Thoracic aorta (tissue), 2 donors: ENCODE measurements around the gene METTL4. TPM values are rescaled to one million over a fixed set of nuclear protein-coding genes. Genes with fewer than 3 reads are reported as not detected.

ENCODE experiments used
- ATAC-seq: fragments of 150-250 bp; one replicate; pipeline ENCODE4 v1.8.0; 2017; ENCODE audit warnings: low read depth; ENCODE audit not compliant: insufficient number of reproducible peaks, low FRiP score
- DNase-seq: peaks from one replicate; pipeline ENCODE4 v3.0.0-alpha.2; 2020; ENCODE audit warnings: low spot score
- H3K27ac ChIP-seq, 2 donors: fragments of 200-600 bp; sonication (generic); 1 replicate in 1 of 2; 2 replicates in 1 of 2; pipeline ENCODE4 v1.5.1; 2016; ENCODE audit warnings: mild to moderate bottlenecking in 2 of 2, moderate library complexity in 2 of 2
- H3K27me3 ChIP-seq: fragments of 200-600 bp; sonication (generic); replicated peaks from 2 replicates; pipeline ENCODE4 v1.6.0; 2016; ENCODE audit warnings: mild to moderate bottlenecking; ENCODE audit not compliant: insufficient read depth
- H3K36me3 ChIP-seq: fragments of 200-600 bp; sonication (generic); one replicate; pipeline ENCODE4 v1.5.1; 2016
- H3K4me1 ChIP-seq, 2 donors: fragments of 200-600 bp; sonication (generic); 1 replicate in 1 of 2; 2 replicates in 1 of 2; pipeline versions ENCODE4 v1.5.1 to v1.6.0; 2016; ENCODE audit warnings: low read depth in 2 of 2, mild to moderate bottlenecking in 1 of 2; ENCODE audit not compliant: control insufficient read depth in 1 of 2
- H3K4me3 ChIP-seq: fragments of 200-600 bp; sonication (generic); 2 replicates; pipeline ENCODE4 v1.5.1; 2016; ENCODE audit warnings: mild to moderate bottlenecking
- H3K9me3 ChIP-seq: fragments of 200-600 bp; sonication (generic); 2 replicates; pipeline ENCODE4 v1.5.1; 2016
- total RNA-seq, 2 donors: library from RNA; depleted of rRNA; stranded (reverse); fragments of >200 nt; gene quantifications; one replicate each; pipeline versions ENCODE4 v1.1.0 to v1.2.3, GENCODE V29; 2016
- TF ChIP-seq, protein P1 (sequence below): fragments of 200-600 bp; sonication (generic); IDR thresholded peaks from one replicate; pipeline ENCODE4 v1.5.1; 2019; ENCODE audit warnings: antibody characterized with exemption

Gene METTL4
- total RNA-seq, 2 donors from 2014 or later: 8.3 to 12.2 TPM

DNA sequence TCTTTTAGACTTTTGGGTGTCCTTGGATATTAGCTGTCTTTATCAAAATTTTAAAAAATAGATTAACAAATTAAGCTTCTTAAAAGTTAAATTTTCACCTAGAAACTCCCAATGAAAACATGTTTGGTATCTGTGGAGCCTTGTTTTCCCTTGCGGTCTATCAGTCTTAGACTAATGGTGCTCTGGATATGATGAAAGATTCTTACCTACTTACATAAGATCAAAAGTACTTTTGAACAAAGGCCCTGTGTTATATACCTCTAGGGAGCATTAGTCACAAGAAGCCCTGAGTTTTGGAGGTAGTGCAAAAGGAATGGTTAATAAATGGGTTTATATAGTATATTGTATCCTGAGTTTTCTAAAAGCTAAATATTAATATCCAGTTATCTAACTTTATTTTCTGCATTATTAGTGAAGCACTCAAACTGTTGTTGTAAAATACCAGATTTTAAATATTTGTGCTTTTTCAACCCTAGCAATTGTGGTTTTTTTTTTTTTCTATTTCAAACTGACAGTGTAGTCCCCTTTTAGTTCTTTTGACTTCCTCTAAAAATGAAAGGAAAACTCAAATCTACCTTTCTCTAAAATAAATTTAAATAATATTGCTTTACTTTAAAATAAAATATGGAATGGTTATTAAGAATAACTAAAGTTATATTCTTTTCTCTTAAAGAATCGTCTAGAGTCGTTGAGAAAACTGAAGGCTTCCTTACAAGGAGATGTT is 18.2 kb upstream of the METTL4 start:
- TF ChIP-seq, protein P1, sequence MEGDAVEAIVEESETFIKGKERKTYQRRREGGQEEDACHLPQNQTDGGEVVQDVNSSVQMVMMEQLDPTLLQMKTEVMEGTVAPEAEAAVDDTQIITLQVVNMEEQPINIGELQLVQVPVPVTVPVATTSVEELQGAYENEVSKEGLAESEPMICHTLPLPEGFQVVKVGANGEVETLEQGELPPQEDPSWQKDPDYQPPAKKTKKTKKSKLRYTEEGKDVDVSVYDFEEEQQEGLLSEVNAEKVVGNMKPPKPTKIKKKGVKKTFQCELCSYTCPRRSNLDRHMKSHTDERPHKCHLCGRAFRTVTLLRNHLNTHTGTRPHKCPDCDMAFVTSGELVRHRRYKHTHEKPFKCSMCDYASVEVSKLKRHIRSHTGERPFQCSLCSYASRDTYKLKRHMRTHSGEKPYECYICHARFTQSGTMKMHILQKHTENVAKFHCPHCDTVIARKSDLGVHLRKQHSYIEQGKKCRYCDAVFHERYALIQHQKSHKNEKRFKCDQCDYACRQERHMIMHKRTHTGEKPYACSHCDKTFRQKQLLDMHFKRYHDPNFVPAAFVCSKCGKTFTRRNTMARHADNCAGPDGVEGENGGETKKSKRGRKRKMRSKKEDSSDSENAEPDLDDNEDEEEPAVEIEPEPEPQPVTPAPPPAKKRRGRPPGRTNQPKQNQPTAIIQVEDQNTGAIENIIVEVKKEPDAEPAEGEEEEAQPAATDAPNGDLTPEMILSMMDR: no peak
- no peaks in the 10 kb centered on the region for H3K4me1 ChIP-seq
- H3K36me3 ChIP-seq: no peaks in the 10 kb centered on the region
- no peaks in the 10 kb centered on the region for H3K9me3 ChIP-seq
- no peak overlapping the region for H3K27ac ChIP-seq
- DNase-seq (no peak), ATAC-seq (no peak)
- H3K27me3 ChIP-seq: no peaks in the 10 kb centered on the region
- H3K4me3 ChIP-seq: peak overlapping the region; percentile 34

DNA sequence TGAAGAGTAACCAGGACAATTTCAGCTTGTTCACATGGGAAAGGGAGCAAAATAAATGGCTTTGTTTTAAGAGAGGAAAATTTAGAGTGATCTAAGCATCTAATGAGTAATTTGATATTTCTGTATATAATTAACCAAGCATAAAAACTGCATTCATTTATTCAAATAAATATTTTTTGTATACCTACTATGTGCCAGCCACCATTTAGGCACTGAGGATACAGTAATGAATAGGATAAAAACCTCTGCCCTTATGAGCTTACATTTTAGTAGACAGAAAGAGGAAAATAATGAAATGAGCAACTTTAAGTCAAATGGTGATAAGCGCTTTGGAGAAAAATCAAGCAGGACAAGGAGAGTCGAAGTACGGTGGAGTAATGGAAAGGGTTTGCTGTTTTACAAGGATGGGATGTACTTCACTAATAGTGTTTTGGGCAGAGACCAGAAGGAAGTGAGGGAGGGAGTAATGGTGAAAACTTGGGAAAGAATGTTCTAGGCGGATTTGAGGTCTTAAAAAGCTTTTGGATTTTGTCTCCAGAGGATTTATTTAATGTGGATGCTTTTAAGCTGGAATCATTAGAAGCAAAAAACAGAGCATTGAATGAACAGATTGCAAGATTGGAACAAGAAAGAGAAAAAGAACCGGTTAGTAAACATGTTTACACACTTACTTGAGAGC is 17.5 kb upstream of the METTL4 start:
- no peak overlapping the region for H3K4me3 ChIP-seq

DNA sequence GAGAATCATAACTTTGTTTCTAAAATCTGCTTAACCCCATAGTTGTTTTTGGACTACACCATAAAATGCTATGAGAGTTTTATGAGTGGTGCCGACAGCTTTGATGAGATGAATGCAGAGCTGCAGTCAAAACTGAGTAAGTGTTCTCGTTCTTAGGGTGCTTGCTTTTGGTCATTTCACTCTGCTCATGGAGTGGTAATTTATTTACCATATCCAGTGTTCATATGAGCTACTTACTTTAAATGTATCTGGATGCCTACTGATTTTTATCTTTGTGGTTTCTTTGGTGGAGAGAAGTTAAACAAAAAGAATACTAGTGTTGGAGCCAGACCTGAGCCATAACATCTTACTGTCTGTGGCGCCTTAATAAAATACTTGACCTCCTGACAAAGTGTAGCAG is 16.5 kb upstream of the METTL4 start:
- TF ChIP-seq, protein P1: no peak
- Histone ChIP-seq H3K27ac (no peak overlapping the region), H3K27me3 (no peaks in the 10 kb centered on the region), H3K4me3 (no peak overlapping the region), H3K9me3 (no peaks in the 10 kb centered on the region), H3K4me1 (no peaks in the 10 kb centered on the region), H3K36me3 (no peaks in the 10 kb centered on the region)
- ATAC-seq: no peak
- DNase-seq: no peak

More for the DNA sequence above, 17.5 kb upstream of the METTL4 start:
- no peak for DNase-seq
- no peaks in the 10 kb centered on the region for H3K9me3 ChIP-seq
- H3K27me3 ChIP-seq: no peaks in the 10 kb centered on the region
- no peak for ATAC-seq
- TF ChIP-seq, protein P1: no peak
- no peaks in the 10 kb centered on the region for H3K4me1 ChIP-seq
- H3K27ac ChIP-seq: no peak overlapping the region
- H3K36me3 ChIP-seq: no peaks in the 10 kb centered on the region

DNA sequence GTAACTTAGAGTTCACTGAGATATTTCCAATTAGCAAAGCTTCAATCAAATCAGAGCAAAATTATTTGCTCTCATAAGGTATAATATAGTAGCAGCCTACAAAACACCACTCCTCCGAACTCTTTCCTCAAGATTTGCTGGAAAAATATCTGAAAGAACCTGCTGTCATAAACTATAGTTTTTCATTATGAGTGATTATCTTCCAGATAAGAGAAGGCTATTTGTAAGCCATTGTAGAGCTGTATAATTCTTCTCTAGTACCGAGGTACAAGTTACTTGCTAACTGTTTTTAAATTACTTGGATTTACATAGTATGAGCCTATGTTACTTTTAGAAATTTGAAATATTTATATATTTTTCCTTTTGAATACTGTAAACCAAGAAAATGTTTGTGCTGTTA is 2.1 kb upstream of the METTL4 start:
- TF ChIP-seq, protein P1: no peak
- Histone ChIP-seq H3K4me1 (peaks cover 9 to 16% of the 10 kb centered on the region in 2 donors), H3K27me3 (no peaks in the 10 kb centered on the region), H3K9me3 (no peaks in the 10 kb centered on the region), H3K36me3 (no peaks in the 10 kb centered on the region), H3K27ac (no peak overlapping the region), H3K4me3 (no peak overlapping the region)
- ATAC-seq (no peak), DNase-seq (no peak)

DNA sequence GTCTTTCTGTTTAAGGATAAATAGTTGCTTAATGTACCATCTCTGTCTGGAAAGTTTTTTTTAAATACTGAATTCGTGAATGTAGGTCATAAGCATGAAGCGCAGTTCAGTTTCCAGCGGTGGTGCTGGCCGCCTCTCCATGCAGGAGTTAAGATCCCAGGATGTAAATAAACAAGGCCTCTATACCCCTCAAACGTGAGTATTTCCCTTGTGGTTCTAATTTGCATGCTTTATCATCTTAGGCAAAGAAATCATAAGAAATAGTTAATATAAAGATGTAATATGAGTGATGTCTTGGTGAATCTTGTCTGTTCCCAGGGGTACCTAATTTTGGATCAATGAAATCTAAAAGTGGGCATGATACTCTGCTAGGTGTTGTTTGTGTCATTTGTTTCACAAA is 1.6 kb upstream of the METTL4 start:
- TF ChIP-seq, protein P1: no peak
- H3K4me3 ChIP-seq: no peak overlapping the region
- DNase-seq (no peak), ATAC-seq (no peak)
- no peaks in the 10 kb centered on the region for H3K9me3 ChIP-seq
- no peaks in the 10 kb centered on the region for H3K27me3 ChIP-seq
- no peak overlapping the region for H3K27ac ChIP-seq
- no peaks in the 10 kb centered on the region for H3K36me3 ChIP-seq
- H3K4me1 ChIP-seq: peaks cover 9 to 16% of the 10 kb centered on the region in 2 donors
